A673 (cell line): ENCODE data around the gene ADI1.

Experiments used
- EZH2 ChIP-seq: fragments of 200-600 bp; sonication (generic); IDR thresholded peaks from 2 replicates; pipeline ENCODE4 v1.6.1; 2017; ENCODE audit warnings: borderline replicate concordance, low read depth, mild to moderate bottlenecking, mixed read lengths, antibody characterized with exemption, low read length; ENCODE audit not compliant: poor library complexity, severe bottlenecking
- TF ChIP-seq, protein P1 (sequence below): fragments of 300-800, 200-600 bp; sonication (generic); conservative IDR thresholded peaks from 2 replicates; pipeline ENCODE4 v1.5.1; 2017; ENCODE audit warnings: low read depth, mild to moderate bottlenecking, antibody characterized with exemption, low read length, moderate library complexity, mixed read lengths

DNA sequence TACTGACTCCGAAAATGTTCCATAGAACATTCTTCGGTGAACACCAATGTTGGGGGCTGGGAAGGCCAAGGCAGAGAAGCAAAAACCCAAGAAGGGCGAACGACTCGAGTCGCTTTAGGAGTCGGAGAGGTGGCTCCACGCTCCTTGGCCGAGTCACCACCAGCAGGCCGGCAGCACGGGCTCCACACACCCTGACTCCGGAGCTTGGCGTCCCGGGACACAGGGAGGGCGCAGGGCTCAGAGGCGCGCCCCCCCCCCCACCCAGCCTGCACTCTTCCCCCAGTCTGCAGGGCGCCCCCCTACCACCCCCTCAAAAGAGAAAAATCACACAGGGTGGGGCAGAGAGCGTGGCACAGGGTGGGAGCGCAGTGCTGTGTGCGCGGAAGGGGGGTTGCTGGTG is 7.5 kb upstream of the ADI1 start:
- TF ChIP-seq, protein P1, sequence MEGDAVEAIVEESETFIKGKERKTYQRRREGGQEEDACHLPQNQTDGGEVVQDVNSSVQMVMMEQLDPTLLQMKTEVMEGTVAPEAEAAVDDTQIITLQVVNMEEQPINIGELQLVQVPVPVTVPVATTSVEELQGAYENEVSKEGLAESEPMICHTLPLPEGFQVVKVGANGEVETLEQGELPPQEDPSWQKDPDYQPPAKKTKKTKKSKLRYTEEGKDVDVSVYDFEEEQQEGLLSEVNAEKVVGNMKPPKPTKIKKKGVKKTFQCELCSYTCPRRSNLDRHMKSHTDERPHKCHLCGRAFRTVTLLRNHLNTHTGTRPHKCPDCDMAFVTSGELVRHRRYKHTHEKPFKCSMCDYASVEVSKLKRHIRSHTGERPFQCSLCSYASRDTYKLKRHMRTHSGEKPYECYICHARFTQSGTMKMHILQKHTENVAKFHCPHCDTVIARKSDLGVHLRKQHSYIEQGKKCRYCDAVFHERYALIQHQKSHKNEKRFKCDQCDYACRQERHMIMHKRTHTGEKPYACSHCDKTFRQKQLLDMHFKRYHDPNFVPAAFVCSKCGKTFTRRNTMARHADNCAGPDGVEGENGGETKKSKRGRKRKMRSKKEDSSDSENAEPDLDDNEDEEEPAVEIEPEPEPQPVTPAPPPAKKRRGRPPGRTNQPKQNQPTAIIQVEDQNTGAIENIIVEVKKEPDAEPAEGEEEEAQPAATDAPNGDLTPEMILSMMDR: no peak
- TF ChIP-seq EZH2: no peak
